GM12891 (cell line): ENCODE results near the gene MDFI.

Source experiments
- PAX5 ChIP-seq: IDR thresholded peaks from 2 replicates; pipeline ENCODE4 v1.6.1; 2011; ENCODE audit warnings: low read length, moderate library complexity, mild to moderate bottlenecking; ENCODE audit not compliant: insufficient read depth, severe bottlenecking
- POLR2A ChIP-seq: IDR thresholded peaks from 2 replicates; pipeline ENCODE4 v1.6.1; 2011; ENCODE audit warnings: low read depth, low read length, control low read depth
- POLR2AphosphoS5 ChIP-seq: IDR thresholded peaks from 2 replicates; pipeline ENCODE4 v1.6.1; 2011; ENCODE audit warnings: low read depth, low read length, control low read depth
- POU2F2 ChIP-seq: IDR thresholded peaks from 2 replicates; pipeline ENCODE4 v1.6.1; 2011; ENCODE audit warnings: low read depth, mild to moderate bottlenecking, control low read depth, low read length, moderate library complexity
- SPI1 ChIP-seq: IDR thresholded peaks from 2 replicates; pipeline ENCODE4 v1.6.1; 2011; ENCODE audit warnings: low read depth, low read length, control low read depth
- TAF1 ChIP-seq: IDR thresholded peaks from 2 replicates; pipeline ENCODE4 v1.6.1; 2011; ENCODE audit warnings: low read depth, low read length, control low read depth

DNA sequence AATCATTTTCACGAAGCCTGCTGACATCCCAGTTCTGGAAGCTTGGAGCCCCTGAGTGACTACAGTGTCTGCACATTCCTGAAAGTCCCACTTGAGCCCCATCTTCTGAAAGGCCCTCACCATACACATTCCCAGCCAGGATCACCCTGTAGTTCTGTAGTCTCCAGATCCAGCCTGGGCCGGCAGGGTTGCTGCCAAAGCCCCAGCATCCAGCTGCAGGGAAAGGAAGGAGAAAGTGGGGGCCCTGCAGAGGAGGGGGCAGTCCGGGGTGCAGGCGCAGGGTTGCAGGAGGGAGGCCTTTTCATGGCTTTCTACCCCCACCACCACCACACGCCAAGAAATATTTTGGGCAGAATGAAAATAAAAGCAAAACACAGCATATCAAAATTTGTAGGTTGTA is 26.0 kb downstream of the MDFI start:
- no peak for TF ChIP-seq TAF1
- TF ChIP-seq POLR2AphosphoS5: no peak
- no peak for TF ChIP-seq POLR2A
- no peak for TF ChIP-seq PAX5
- no peak for TF ChIP-seq SPI1
- TF ChIP-seq POU2F2: no peak
